K562 (cell line): ENCODE data around the gene POLD4. TPM values are rescaled to one million over a fixed set of nuclear protein-coding genes. Genes with fewer than 3 reads are reported as not detected.

Source experiments
- ATF1 ChIP-seq, 2 experiments: fragments of 450-650 bp in 1 of 2; IDR thresholded peaks; 2 replicates each; pipeline ENCODE4 v1.6.1; 2016; ENCODE audit warnings: missing compliant biosample characterization in 1 of 2, missing genetic modification characterization in 1 of 2
- HEY1 ChIP-seq: fragments of 250-450 bp; sonication (Bioruptor Pico); IDR thresholded peaks from 2 replicates; pipeline ENCODE4 v1.5.0; 2020; ENCODE audit warnings: mild to moderate bottlenecking, moderate library complexity, borderline replicate concordance
- L3MBTL2 ChIP-seq: fragments of 450-650 bp; IDR thresholded peaks from 2 replicates; pipeline ENCODE4 v1.6.1; 2016; ENCODE audit warnings: mild to moderate bottlenecking, moderate library complexity
- MEF2D ChIP-seq: conservative IDR thresholded peaks from 2 replicates; pipeline ENCODE4 v1.6.1; 2016; ENCODE audit warnings: low read depth, missing genetic modification characterization, missing compliant biosample characterization
- NR4A1 ChIP-seq, 2 experiments: fragments of 250-450 bp in 1 of 2; fragments of 450-650 bp in 1 of 2; sonication (Bioruptor Pico) in 1 of 2; IDR thresholded peaks; 2 replicates each; pipeline versions ENCODE4 v1.4.0 to v1.6.1; 2016 to 2020; ENCODE audit warnings: mild to moderate bottlenecking in 2 of 2, missing compliant biosample characterization in 1 of 2, missing genetic modification characterization in 1 of 2, moderate library complexity in 1 of 2
- RAD51 ChIP-seq: fragments of 450-650 bp; IDR thresholded peaks from 2 replicates; pipeline ENCODE4 v1.7.1; 2016; ENCODE audit warnings: low read depth, mild to moderate bottlenecking, borderline replicate concordance
- SETDB1 ChIP-seq: IDR thresholded peaks from one replicate; pipeline ENCODE4 v1.6.1; 2012; ENCODE audit warnings: low read length, control low read depth, inconsistent platforms
- SLC30A9 ChIP-seq: fragments of 250-450 bp; sonication (Bioruptor Pico); IDR thresholded peaks from 2 replicates; pipeline ENCODE4 v1.8.0; 2022; ENCODE audit warnings: mild to moderate bottlenecking, moderate library complexity
- ZEB2 ChIP-seq: fragments of 450-650 bp; IDR thresholded peaks from 2 replicates; pipeline ENCODE4 v1.6.1; 2016
- ZNF311 ChIP-seq: fragments of 250-450 bp; sonication (Bioruptor Pico); IDR thresholded peaks from 2 replicates; pipeline ENCODE4 v1.4.0; 2020; ENCODE audit warnings: mild to moderate bottlenecking, moderate library complexity
- ZNF354B ChIP-seq: fragments of 250-450 bp; sonication (Bioruptor Pico); IDR thresholded peaks from 2 replicates; pipeline ENCODE4 v1.4.0; 2020
- polyA plus RNA-seq, 8 experiments: library from polyadenylated mRNA; depleted of rRNA in 4 of 8; stranded (reverse) in 5 of 8; unstranded in 3 of 8; fragments of >200 nt; fragmentation: Nextera tagmentation in 2 of 8; fragmentation: Illumina TruSeq in 1 of 8; extraction: Ambion mirVana in 2 of 8; extraction: Trizol in 1 of 8; gene quantifications; 2 replicates each; pipeline versions ENCODE4 v1.2.1 to v1.2.3, GENCODE V29; 2011 to 2014; ENCODE audit warnings: inconsistent platforms in 1 of 8, missing spikeins in 1 of 8
- total RNA-seq, 7 experiments: library from RNA; depleted of rRNA in 6 of 7; stranded (reverse); fragments of >200 nt in 6 of 7; fragmentation: Illumina TruSeq in 2 of 7; extraction: Trizol in 2 of 7; gene quantifications; 2 replicates each; pipeline versions ENCODE4 v1.2.1 to v1.2.3, GENCODE V29; 2011 to 2021; ENCODE audit warnings: low replicate concordance in 1 of 7
- TF ChIP-seq, protein P1 (sequence below), 2 experiments: fragments of 450-650 bp; formaldehyde crosslinking in 1 of 2; IDR thresholded peaks; 2 replicates each; pipeline versions ENCODE4 v1.4.0 to v1.6.1; 2014 to 2020; ENCODE audit warnings: mild to moderate bottlenecking in 2 of 2, borderline replicate concordance in 1 of 2, low read depth in 1 of 2
- TF ChIP-seq, protein P2 (sequence below): fragments of 250-450 bp; sonication (Bioruptor Pico); IDR thresholded peaks from 2 replicates; pipeline ENCODE4 v1.5.0; 2020; ENCODE audit warnings: mild to moderate bottlenecking, borderline replicate concordance
- TF ChIP-seq, protein P3 (sequence below): sonication (generic); formaldehyde crosslinking; IDR thresholded peaks from 2 replicates; pipeline ENCODE4 v1.9.0; 2022; ENCODE audit warnings: mild to moderate bottlenecking, missing genetic modification reagents
- TF ChIP-seq, protein P4 (sequence below): fragments of 450-650 bp; formaldehyde crosslinking; IDR thresholded peaks from 2 replicates; pipeline ENCODE4 v1.4.0; 2022; ENCODE audit warnings: mild to moderate bottlenecking, moderate library complexity

The POLD4 gene
- total and polyA plus RNA-seq, 9 of the 15 experiments (the other 6 are each of a cell fraction or from before 2014, with no cell fraction given) = 5.8 to 64.5 (median 18.3) TPM

DNA sequence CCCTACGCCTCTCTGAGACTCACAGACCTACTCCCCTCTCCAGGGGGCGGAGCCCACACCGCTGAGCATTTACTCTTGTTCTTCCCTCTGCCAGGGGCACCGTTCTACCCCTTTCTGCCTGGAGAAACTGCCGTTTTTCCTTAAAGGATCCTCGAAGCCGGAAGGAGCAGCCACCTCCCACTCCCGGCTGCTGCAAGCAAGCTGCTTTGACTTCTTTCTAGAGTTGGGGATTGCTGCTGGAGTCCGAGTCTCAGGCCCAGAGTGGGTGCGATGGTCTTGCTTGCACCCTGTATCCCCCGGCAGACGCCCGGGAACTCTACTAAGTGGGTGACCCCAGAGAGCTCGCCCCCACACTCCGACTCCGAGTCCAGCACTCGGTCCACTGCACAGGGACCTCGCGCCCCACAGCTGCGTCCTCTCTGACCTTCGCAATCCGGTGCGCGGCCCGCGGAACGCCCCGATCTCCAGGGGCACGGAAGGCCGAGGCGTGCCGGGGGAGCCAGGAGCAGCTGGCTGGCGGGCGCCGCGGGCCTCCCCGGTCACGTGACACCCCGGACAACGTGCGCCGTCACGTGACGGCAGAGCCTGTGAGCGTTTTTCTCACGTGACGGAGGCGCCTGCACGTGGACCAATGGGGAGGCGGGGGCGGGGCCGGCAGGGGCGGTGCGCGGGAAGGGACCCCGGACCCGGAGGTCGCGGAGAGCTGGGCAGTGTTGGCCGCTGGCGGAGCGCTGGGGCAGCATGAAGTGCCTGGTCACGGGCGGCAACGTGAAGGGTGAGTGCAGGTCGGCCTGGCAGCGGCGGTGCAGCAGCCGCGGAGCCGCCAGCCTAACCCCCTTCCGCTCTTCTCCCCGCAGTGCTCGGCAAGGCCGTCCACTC, 38.2 kb upstream of the POLD4 start, which contains the start of gene RAD9A (continued):
- TF ChIP-seq, protein P1, sequence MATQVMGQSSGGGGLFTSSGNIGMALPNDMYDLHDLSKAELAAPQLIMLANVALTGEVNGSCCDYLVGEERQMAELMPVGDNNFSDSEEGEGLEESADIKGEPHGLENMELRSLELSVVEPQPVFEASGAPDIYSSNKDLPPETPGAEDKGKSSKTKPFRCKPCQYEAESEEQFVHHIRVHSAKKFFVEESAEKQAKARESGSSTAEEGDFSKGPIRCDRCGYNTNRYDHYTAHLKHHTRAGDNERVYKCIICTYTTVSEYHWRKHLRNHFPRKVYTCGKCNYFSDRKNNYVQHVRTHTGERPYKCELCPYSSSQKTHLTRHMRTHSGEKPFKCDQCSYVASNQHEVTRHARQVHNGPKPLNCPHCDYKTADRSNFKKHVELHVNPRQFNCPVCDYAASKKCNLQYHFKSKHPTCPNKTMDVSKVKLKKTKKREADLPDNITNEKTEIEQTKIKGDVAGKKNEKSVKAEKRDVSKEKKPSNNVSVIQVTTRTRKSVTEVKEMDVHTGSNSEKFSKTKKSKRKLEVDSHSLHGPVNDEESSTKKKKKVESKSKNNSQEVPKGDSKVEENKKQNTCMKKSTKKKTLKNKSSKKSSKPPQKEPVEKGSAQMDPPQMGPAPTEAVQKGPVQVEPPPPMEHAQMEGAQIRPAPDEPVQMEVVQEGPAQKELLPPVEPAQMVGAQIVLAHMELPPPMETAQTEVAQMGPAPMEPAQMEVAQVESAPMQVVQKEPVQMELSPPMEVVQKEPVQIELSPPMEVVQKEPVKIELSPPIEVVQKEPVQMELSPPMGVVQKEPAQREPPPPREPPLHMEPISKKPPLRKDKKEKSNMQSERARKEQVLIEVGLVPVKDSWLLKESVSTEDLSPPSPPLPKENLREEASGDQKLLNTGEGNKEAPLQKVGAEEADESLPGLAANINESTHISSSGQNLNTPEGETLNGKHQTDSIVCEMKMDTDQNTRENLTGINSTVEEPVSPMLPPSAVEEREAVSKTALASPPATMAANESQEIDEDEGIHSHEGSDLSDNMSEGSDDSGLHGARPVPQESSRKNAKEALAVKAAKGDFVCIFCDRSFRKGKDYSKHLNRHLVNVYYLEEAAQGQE (IDR thresholded peaks at IDR 0.05; ENCODE audit: borderline replicate concordance) = peak; percentile 98
- TF ChIP-seq, protein P1 (CRISPR knock-in tag; IDR thresholded peaks at IDR 0.05; ENCODE audit: low read depth) = 0 out of 2 replicates have a peak, but pooled peaks have one; percentile 17
- TF ChIP-seq, protein P2, sequence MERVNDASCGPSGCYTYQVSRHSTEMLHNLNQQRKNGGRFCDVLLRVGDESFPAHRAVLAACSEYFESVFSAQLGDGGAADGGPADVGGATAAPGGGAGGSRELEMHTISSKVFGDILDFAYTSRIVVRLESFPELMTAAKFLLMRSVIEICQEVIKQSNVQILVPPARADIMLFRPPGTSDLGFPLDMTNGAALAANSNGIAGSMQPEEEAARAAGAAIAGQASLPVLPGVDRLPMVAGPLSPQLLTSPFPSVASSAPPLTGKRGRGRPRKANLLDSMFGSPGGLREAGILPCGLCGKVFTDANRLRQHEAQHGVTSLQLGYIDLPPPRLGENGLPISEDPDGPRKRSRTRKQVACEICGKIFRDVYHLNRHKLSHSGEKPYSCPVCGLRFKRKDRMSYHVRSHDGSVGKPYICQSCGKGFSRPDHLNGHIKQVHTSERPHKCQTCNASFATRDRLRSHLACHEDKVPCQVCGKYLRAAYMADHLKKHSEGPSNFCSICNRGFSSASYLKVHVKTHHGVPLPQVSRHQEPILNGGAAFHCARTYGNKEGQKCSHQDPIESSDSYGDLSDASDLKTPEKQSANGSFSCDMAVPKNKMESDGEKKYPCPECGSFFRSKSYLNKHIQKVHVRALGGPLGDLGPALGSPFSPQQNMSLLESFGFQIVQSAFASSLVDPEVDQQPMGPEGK (CRISPR knock-in tag) = no peak
- no peak for TF ChIP-seq ZNF354B
- peak; percentile 95 for TF ChIP-seq L3MBTL2
- peak; percentile 100 for TF ChIP-seq RAD51
- TF ChIP-seq, protein P3, sequence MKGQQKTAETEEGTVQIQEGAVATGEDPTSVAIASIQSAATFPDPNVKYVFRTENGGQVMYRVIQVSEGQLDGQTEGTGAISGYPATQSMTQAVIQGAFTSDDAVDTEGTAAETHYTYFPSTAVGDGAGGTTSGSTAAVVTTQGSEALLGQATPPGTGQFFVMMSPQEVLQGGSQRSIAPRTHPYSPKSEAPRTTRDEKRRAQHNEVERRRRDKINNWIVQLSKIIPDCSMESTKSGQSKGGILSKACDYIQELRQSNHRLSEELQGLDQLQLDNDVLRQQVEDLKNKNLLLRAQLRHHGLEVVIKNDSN (CRISPR knock-in tag) = peak; percentile 99
- TF ChIP-seq ZEB2 = no peak
- no peak for TF ChIP-seq SETDB1
- no peak for TF ChIP-seq NR4A1 (CRISPR knock-in tag; IDR thresholded peaks at IDR 0.05)
- TF ChIP-seq NR4A1 (tag; IDR thresholded peaks at IDR 0.05) = no peak
- no peak for TF ChIP-seq ZNF311 (CRISPR knock-in tag)
- TF ChIP-seq, protein P4, sequence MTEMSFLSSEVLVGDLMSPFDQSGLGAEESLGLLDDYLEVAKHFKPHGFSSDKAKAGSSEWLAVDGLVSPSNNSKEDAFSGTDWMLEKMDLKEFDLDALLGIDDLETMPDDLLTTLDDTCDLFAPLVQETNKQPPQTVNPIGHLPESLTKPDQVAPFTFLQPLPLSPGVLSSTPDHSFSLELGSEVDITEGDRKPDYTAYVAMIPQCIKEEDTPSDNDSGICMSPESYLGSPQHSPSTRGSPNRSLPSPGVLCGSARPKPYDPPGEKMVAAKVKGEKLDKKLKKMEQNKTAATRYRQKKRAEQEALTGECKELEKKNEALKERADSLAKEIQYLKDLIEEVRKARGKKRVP (CRISPR knock-in tag) = no peak
- TF ChIP-seq SLC30A9 (CRISPR knock-in tag) = no peak
- no peak for TF ChIP-seq HEY1
- no peak for TF ChIP-seq MEF2D (tag)
- no peak for TF ChIP-seq ATF1 (CRISPR knock-in tag; IDR thresholded peaks at IDR 0.05)
- TF ChIP-seq ATF1 (tag; IDR thresholded peaks at IDR 0.05) = peak; percentile 88
